NCI-H2196 treated with DMSO at 0.1 percent for 48 hours (cell line): ENCODE data around the gene CHAC1.
"Not testable (repeated sequence)": the region's sequence is repeated elsewhere in the genome, so short reads cannot be mapped to it uniquely, and the experiment has no call there.

Experiments
- DNase-seq: peaks from one replicate; lab custom pipeline; 2025; ENCODE audit not compliant: unreplicated experiment; lab: John Stamatoyannopoulos, UW

The CHAC1 gene

GRCh38 chr15:40955930-40956540, 2.8 kb downstream of the CHAC1 start:
- DNase-seq, result no peak

GRCh38 chr15:40956541-40956982, 3.3 kb downstream of the CHAC1 start:
- DNase-seq, result no peak

GRCh38 chr15:40957041-40957555, 3.8 kb downstream of the CHAC1 start:
- DNase-seq, result no peak

GRCh38 chr15:40957581-40958051, 4.3 kb downstream of the CHAC1 start:
- DNase-seq, result peak; percentile 57

- no peak for DNase-seq
Measured at GRCh38 chr15:40958146-40958545, 4.9 kb downstream of the CHAC1 start.

GRCh38 chr15:40958723-40959122, 5.5 kb downstream of the CHAC1 start:
- DNase-seq, result no peak

GRCh38 chr15:40959331-40960141, 6.3 kb downstream of the CHAC1 start:
- DNase-seq, result no peak

- DNase-seq, result no peak
Measured at GRCh38 chr15:40960151-40960885, 7.0 kb downstream of the CHAC1 start.

GRCh38 chr15:40960925-40961324, 7.7 kb downstream of the CHAC1 start:
- DNase-seq, result no peak

- DNase-seq, result not testable (repeated sequence)
Measured at GRCh38 chr15:40961740-40962139, 8.5 kb downstream of the CHAC1 start.

- DNase-seq, result not testable (repeated sequence)
Measured at GRCh38 chr15:40962317-40962716, 9.0 kb downstream of the CHAC1 start.

- no peak for DNase-seq
Measured at GRCh38 chr15:40963201-40963600, 9.9 kb downstream of the CHAC1 start.

- no peak for DNase-seq
Measured at GRCh38 chr15:40964006-40964405, 10.7 kb downstream of the CHAC1 start.

GRCh38 chr15:40964634-40965033, 11.4 kb downstream of the CHAC1 start:
- no peak for DNase-seq

- no peak for DNase-seq
Measured at GRCh38 chr15:40968290-40969085, 15.2 kb downstream of the CHAC1 start.

- no peak for DNase-seq
Measured at GRCh38 chr15:40969363-40969762, 16.1 kb downstream of the CHAC1 start.

- DNase-seq, result no peak
Measured at GRCh38 chr15:40974879-40975278, 21.6 kb downstream of the CHAC1 start.

- DNase-seq, result no peak
Measured at GRCh38 chr15:40976819-40977218, 23.5 kb downstream of the CHAC1 start.

- DNase-seq, result no peak
Measured at GRCh38 chr15:40978141-40978540, 24.9 kb downstream of the CHAC1 start.

- DNase-seq, result no peak
Measured at GRCh38 chr15:40978562-40978961, 25.3 kb downstream of the CHAC1 start.

- no peak for DNase-seq
Measured at GRCh38 chr15:40981186-40981585, 27.9 kb downstream of the CHAC1 start.
